WERI-Rb-1 (cell line): ENCODE results near the gene SUPT4H1.

Experiments used
- DNase-seq: peaks from one replicate; pipeline ENCODE4 v3.0.0-alpha.2; 2020
- H3K27ac ChIP-seq: fragments of 250-450 bp; sonication (Bioruptor Pico); 2 replicates; pipeline ENCODE4 v1.5.1; 2020; ENCODE audit warnings: mild to moderate bottlenecking, moderate library complexity
- H3K27me3 ChIP-seq: fragments of 250-450 bp; sonication (Bioruptor Pico); 2 replicates; pipeline ENCODE4 v1.5.1; 2021; ENCODE audit warnings: mild to moderate bottlenecking, low read depth, moderate library complexity; ENCODE audit not compliant: insufficient read depth, severe bottlenecking
- H3K36me3 ChIP-seq: fragments of 250-450 bp; sonication (Bioruptor Pico); 2 replicates; pipeline ENCODE4 v1.5.1; 2020; ENCODE audit warnings: mild to moderate bottlenecking, moderate library complexity
- H3K4me3 ChIP-seq: 2 replicates; pipeline ENCODE4 v1.5.1; 2011; ENCODE audit warnings: low read depth, mild to moderate bottlenecking, control low read depth, low read length
- H3K9me3 ChIP-seq: fragments of 250-450 bp; sonication (Bioruptor Pico); 2 replicates; pipeline ENCODE4 v1.5.1; 2021; ENCODE audit warnings: mild to moderate bottlenecking, moderate library complexity; ENCODE audit not compliant: severe bottlenecking
- CTCF ChIP-seq: IDR thresholded peaks from 2 replicates; pipeline ENCODE4 v1.5.1; 2011; ENCODE audit warnings: low read depth, mild to moderate bottlenecking, control low read depth, inconsistent platforms, low read length

SUPT4H1 gene

DNA sequence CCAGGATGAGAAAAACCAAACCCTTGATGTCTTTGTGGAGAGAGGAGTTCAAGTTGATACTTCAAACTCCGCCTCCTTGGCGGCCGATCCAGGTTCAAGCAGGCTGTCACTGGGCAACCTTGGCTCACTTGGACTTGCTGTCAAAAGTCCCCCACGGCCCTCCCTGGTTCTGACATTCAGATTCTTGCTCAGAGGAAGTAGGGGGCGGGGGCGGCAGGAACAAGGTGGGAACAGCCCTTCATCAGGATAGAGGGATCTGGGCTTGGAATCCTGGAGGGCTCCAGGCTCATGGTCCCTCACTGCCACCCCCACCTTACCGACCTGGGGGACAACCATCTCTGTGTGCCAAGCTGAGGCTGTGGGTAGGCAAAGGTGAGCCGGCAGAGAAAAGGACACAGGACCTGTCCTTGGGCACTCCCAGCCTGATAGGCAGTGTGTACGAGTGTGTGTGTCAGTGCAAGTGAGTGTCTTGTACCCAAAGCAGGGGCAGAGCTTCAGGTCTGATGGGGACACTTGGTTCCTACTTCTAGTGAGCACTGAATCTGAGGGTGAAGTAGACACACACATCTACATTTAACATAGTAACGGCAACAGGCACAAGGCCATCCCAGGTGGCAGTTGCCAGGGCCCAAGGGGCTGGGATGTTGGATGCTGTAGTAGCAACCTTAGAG is 16.8 kb downstream of the SUPT4H1 start:
- Histone ChIP-seq H3K27ac (no peak overlapping the region), H3K4me3 (no peak overlapping the region)

GRCh38 chr17:58334661-58335060 is 17.3 kb downstream of the SUPT4H1 start:
- H3K4me3 ChIP-seq: no peak overlapping the region
- no peaks in the 10 kb centered on the region for H3K27me3 ChIP-seq
- H3K36me3 ChIP-seq: no peaks in the 10 kb centered on the region
- no peaks in the 10 kb centered on the region for H3K9me3 ChIP-seq
- no peak for TF ChIP-seq CTCF
- DNase-seq: no peak
- no peak overlapping the region for H3K27ac ChIP-seq

More for the DNA sequence above, 16.8 kb downstream of the SUPT4H1 start:
- no peak for TF ChIP-seq CTCF
- H3K36me3 ChIP-seq: no peaks in the 10 kb centered on the region
- H3K9me3 ChIP-seq: no peaks in the 10 kb centered on the region
- DNase-seq: no peak
- H3K27me3 ChIP-seq: no peaks in the 10 kb centered on the region

DNA sequence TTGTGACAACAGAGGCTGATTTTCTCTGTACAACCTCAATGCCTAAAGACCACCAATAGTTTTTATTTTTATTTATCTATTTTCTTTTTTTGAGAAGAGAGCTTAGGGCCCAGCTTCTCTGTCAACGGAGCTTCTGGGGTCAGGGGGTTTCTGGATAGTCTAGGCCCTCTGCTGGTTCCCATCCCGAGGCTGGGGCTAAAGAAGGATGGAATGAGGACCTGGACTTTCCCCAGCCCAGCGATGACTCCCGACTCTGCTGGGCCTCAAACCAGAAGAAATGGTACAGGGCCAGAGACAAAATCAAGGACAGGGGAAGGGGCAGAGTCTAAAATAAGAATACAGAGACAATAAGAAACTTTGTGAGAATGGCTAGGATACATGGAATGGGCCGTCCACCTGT is 17.7 kb downstream of the SUPT4H1 start:
- Histone ChIP-seq H3K4me3 (no peak overlapping the region), H3K27ac (no peak overlapping the region), H3K9me3 (no peaks in the 10 kb centered on the region), H3K36me3 (no peaks in the 10 kb centered on the region), H3K27me3 (no peaks in the 10 kb centered on the region)
- no peak for TF ChIP-seq CTCF
- no peak for DNase-seq

GRCh38 chr17:58333736-58334207 is 18.2 kb downstream of the SUPT4H1 start:
- Histone ChIP-seq H3K36me3 (no peaks in the 10 kb centered on the region), H3K4me3 (no peak overlapping the region), H3K9me3 (no peaks in the 10 kb centered on the region), H3K27ac (no peak overlapping the region), H3K27me3 (no peaks in the 10 kb centered on the region)
- no peak for TF ChIP-seq CTCF
- DNase-seq: no peak

GRCh38 chr17:58332778-58333735 is 18.9 kb downstream of the SUPT4H1 start:
- Histone ChIP-seq H3K9me3 (no peaks in the 10 kb centered on the region), H3K27ac (no peak overlapping the region), H3K4me3 (no peak overlapping the region), H3K27me3 (no peaks in the 10 kb centered on the region), H3K36me3 (no peaks in the 10 kb centered on the region)
- TF ChIP-seq CTCF: no peak
- no peak for DNase-seq
